Measurements from ENCODE around the gene SUPT3H.

DNA sequence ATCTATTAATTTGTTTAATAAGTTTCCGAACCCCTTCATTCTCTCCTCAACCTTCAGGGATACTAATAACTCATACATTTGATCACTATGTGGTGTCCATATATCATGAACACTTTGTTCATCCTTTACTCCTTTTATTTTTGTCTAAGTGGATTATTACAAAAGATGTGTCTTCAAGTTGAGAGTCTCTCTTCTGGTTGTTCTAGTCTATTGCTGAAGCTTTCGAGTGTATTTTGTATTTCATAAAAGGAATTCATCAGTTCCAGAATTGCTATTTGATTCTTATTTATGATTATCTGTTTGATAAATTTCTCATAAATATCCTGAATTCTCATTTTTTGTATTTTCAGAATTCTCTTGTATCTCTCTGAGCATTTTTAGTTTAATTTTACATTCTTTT, 146.1 kb downstream of the SUPT3H start:
- TF ChIP-seq TAF1 (IDR thresholded peaks at IDR 0.05; ENCODE audit: low read depth, low read length) (no peak), POLR2A (IDR thresholded peaks at IDR 0.05; ENCODE audit: low read depth, low read length) (no peak), POLR2AphosphoS5 (IDR thresholded peaks at IDR 0.05; ENCODE audit: low read depth, low read length) (no peak), SPI1 (IDR thresholded peaks at IDR 0.05; ENCODE audit: low read depth, low read length) (no peak), POU2F2 (IDR thresholded peaks at IDR 0.05; ENCODE audit: low read depth, low read length) (no peak), PAX5 (IDR thresholded peaks at IDR 0.05; ENCODE audit: insufficient read depth, low read length, severe bottlenecking) (no peak)
